C4-2B (cell line): ENCODE measurements around the gene CC2D2B.

Experiments used
- ZFX ChIP-seq: fragments of 450-650 bp; IDR thresholded peaks from 2 replicates; pipeline ENCODE4 v1.6.1; 2017
- TF ChIP-seq, protein P1 (sequence below): fragments of 450-650 bp; conservative IDR thresholded peaks from 2 replicates; pipeline ENCODE4 v1.5.1; 2017; ENCODE audit warnings: mild to moderate bottlenecking

DNA sequence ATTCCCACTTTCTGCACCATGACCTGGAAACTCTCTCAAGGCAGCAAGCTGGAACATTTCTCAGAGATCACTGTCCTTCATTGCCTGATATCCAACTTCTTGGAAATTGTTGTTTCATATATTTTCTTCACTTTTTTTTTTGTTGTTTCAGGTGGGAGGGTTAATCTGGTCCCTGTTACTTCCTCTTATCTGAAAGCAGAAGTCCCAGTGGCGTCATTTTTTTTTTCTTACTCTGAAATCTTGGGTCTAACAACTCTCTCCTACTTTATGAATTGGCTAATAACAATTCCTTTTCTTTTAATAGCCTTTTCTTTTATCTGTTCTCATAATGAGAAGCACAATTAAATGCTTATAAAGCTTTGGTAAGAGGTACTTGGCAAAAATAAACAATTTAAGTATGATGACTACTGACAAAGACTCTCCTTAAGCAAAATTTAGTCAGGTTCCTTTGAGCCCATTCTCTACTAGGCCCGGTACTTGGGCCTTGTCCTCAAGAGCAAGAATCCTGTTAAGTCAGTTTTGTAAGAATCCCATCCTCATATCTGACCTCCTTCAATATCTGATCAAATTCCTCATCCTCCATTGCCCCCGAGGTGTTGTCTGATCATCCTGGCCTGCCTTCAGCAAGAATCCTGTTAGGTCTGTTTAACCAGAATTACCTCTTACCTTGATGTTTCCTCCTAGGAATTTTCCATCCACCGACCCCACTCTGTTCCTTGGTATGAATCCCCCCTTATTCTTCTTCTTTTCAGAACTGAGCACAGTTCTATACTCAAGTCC lies 11.5 kb upstream of the CC2D2B start:
- TF ChIP-seq, protein P1, sequence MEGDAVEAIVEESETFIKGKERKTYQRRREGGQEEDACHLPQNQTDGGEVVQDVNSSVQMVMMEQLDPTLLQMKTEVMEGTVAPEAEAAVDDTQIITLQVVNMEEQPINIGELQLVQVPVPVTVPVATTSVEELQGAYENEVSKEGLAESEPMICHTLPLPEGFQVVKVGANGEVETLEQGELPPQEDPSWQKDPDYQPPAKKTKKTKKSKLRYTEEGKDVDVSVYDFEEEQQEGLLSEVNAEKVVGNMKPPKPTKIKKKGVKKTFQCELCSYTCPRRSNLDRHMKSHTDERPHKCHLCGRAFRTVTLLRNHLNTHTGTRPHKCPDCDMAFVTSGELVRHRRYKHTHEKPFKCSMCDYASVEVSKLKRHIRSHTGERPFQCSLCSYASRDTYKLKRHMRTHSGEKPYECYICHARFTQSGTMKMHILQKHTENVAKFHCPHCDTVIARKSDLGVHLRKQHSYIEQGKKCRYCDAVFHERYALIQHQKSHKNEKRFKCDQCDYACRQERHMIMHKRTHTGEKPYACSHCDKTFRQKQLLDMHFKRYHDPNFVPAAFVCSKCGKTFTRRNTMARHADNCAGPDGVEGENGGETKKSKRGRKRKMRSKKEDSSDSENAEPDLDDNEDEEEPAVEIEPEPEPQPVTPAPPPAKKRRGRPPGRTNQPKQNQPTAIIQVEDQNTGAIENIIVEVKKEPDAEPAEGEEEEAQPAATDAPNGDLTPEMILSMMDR, result no peak
- no peak for TF ChIP-seq ZFX
